Esophagus squamous epithelium (tissue), 4 donors: ENCODE data around the gene B4GALT3.

ENCODE experiments used
- CTCF ChIP-seq, 6 experiments: fragments of 450-650 bp in 4 of 6; fragments of 200-600 bp in 2 of 6; sonication (generic) in 2 of 6; IDR thresholded peaks; one replicate each; pipeline ENCODE4 v1.5.1; 2016 to 2019; ENCODE audit warnings: antibody characterized with exemption in 6 of 6, mild to moderate bottlenecking in 4 of 6, moderate library complexity in 4 of 6
- POLR2A ChIP-seq, 4 donors: fragments of 450-650 bp; IDR thresholded peaks; one replicate each; pipeline ENCODE4 v1.6.1; 2017; ENCODE audit warnings: antibody characterized with exemption in 4 of 4, mild to moderate bottlenecking in 4 of 4, moderate library complexity in 3 of 4

- TF ChIP-seq CTCF (IDR thresholded peaks at IDR 0.05) = no peak
- no peak for TF ChIP-seq POLR2A (IDR thresholded peaks at IDR 0.05)
Measured at GRCh38 chr1:161166669-161167548, 10.4 kb downstream of the B4GALT3 start.
